GM10248 (cell line): ENCODE measurements around the gene HOXA6.

Experiments used
- CTCF ChIA-PET: fragments of 300-600 bp; sonication (Branson Sonifier 250); formaldehyde crosslinking; extraction: SDS; loops from one replicate; lab custom pipeline; 2021; ENCODE audit warnings: antibody characterized with exemption; lab: Yijun Ruan, JAX
- POLR2A ChIA-PET: fragments of 350-650 bp; sonication (Branson Sonifier 250); formaldehyde crosslinking; extraction: SDS; loops from one replicate; lab custom pipeline; 2020; ENCODE audit warnings: antibody characterized with exemption; lab: Yijun Ruan, JAX
- DNase-seq: peaks from one replicate; pipeline ENCODE4 v3.0.0; 2012; ENCODE audit errors: extremely low spot score
- CTCF ChIP-seq: IDR thresholded peaks from 2 replicates; pipeline ENCODE4 v1.5.1; 2012; ENCODE audit warnings: mild to moderate bottlenecking, low read depth; ENCODE audit errors: extremely low read depth, missing control alignments, control extremely low read depth

The HOXA6 gene

GRCh38 chr7:27139334-27140125, 8.0 kb downstream of the HOXA6 start:
- ChIA-PET POLR2A (no interaction called here), CTCF (no interaction called here)

GRCh38 chr7:27138985-27139333, 8.6 kb downstream of the HOXA6 start:
- ChIA-PET CTCF (no interaction called here), POLR2A (no interaction called here)
- TF ChIP-seq CTCF, result no peak
- DNase-seq, result no peak

More at GRCh38 chr7:27139334-27140125, 8.0 kb downstream of the HOXA6 start:
- DNase-seq, result no peak
- no peak for TF ChIP-seq CTCF

- ChIA-PET CTCF (no interaction called here), POLR2A (no interaction called here)
- no peak for TF ChIP-seq CTCF
- no peak for DNase-seq
These were observed 9.1 kb downstream of the HOXA6 start for GRCh38 chr7:27138472-27138871.

- no peak for DNase-seq
- TF ChIP-seq CTCF, result no peak
- CTCF ChIA-PET, result no interaction called here
- POLR2A ChIA-PET, result no interaction called here
These were observed 9.8 kb downstream of the HOXA6 start for GRCh38 chr7:27137640-27138315.

GRCh38 chr7:27134392-27134791, 13.2 kb downstream of the HOXA6 start:
- TF ChIP-seq CTCF, result no peak
- ChIA-PET POLR2A (no interaction called here), CTCF (interaction anchor here (1.0 kb wide), 1 partner anchor 9 kb away, joined by 5 read pairs; the partner anchor contains the start of gene HOXA5)
- DNase-seq, result no peak

GRCh38 chr7:27133409-27134231, 14.0 kb downstream of the HOXA6 start:
- POLR2A ChIA-PET, result no interaction called here
- no peak for DNase-seq
- no peak for TF ChIP-seq CTCF
- CTCF ChIA-PET, result no interaction called here
